Measurements from ENCODE around the gene CLN5.
A peak's percentile ranks its signal among the peaks of the same experiment; 100 is the strongest.
"Not testable (repeated sequence)": the region's sequence is repeated elsewhere in the genome, so short reads cannot be mapped to it uniquely, and the experiment has no call there.

The CLN5 gene

GRCh38 chr13:76993473-76993872 lies 1.6 kb downstream of the CLN5 start:
- Histone ChIP-seq H3K4me3 (ENCODE audit: insufficient read depth, low read depth, low read length, poor library complexity, severe bottlenecking) (no peak overlapping the region), H3K36me3 (ENCODE audit: control insufficient read depth, insufficient read depth, low read length) (no peaks in the 10 kb centered on the region), H3K27me3 (replicated peaks; ENCODE audit: control insufficient read depth, insufficient read depth, low read length, poor library complexity, severe bottlenecking) (no peaks in the 10 kb centered on the region), H3K27ac (ENCODE audit: insufficient read depth, low read length, poor library complexity, severe bottlenecking) (peak overlapping the region; percentile 96), H3K9me3 (ENCODE audit: control insufficient read depth, low read length) (no peaks in the 10 kb centered on the region), H3K4me1 (ENCODE audit: control insufficient read depth, insufficient read depth, low read length, poor library complexity, severe bottlenecking) (peaks cover 29% of the 10 kb centered on the region)
- no peak for DNase-seq

GRCh38 chr13:76994281-76994680 lies 2.4 kb downstream of the CLN5 start:
- Histone ChIP-seq H3K4me3 (ENCODE audit: insufficient read depth, low read depth, low read length, poor library complexity, severe bottlenecking) (no peak overlapping the region), H3K27me3 (replicated peaks; ENCODE audit: control insufficient read depth, insufficient read depth, low read length, poor library complexity, severe bottlenecking) (no peaks in the 10 kb centered on the region), H3K36me3 (ENCODE audit: control insufficient read depth, insufficient read depth, low read length) (peaks cover 3% of the 10 kb centered on the region), H3K4me1 (ENCODE audit: control insufficient read depth, insufficient read depth, low read length, poor library complexity, severe bottlenecking) (peaks cover 29% of the 10 kb centered on the region), H3K27ac (ENCODE audit: insufficient read depth, low read length, poor library complexity, severe bottlenecking) (no peak overlapping the region), H3K9me3 (ENCODE audit: control insufficient read depth, low read length) (no peaks in the 10 kb centered on the region)
- no peak for DNase-seq

GRCh38 chr13:77000475-77000874 lies 8.6 kb downstream of the CLN5 start:
- Histone ChIP-seq H3K4me3 (ENCODE audit: insufficient read depth, low read depth, low read length, poor library complexity, severe bottlenecking) (no peak overlapping the region), H3K36me3 (ENCODE audit: control insufficient read depth, insufficient read depth, low read length) (peaks cover 25% of the 10 kb centered on the region), H3K27ac (ENCODE audit: insufficient read depth, low read length, poor library complexity, severe bottlenecking) (peak overlapping the region; percentile 2)

GRCh38 chr13:77001540-77001939 lies 9.7 kb downstream of the CLN5 start:
- Histone ChIP-seq H3K27ac (ENCODE audit: insufficient read depth, low read length, poor library complexity, severe bottlenecking) (no peak overlapping the region), H3K4me3 (ENCODE audit: insufficient read depth, low read depth, low read length, poor library complexity, severe bottlenecking) (no peak overlapping the region), H3K36me3 (ENCODE audit: control insufficient read depth, insufficient read depth, low read length) (peaks cover 30% of the 10 kb centered on the region), H3K4me1 (ENCODE audit: control insufficient read depth, insufficient read depth, low read length, poor library complexity, severe bottlenecking) (peaks cover 3% of the 10 kb centered on the region), H3K27me3 (replicated peaks; ENCODE audit: control insufficient read depth, insufficient read depth, low read length, poor library complexity, severe bottlenecking) (no peaks in the 10 kb centered on the region), H3K9me3 (ENCODE audit: control insufficient read depth, low read length) (no peaks in the 10 kb centered on the region)
- no peak for DNase-seq

More at GRCh38 chr13:77000475-77000874, 8.6 kb downstream of the CLN5 start:
- no peak for DNase-seq
- H3K9me3 ChIP-seq (ENCODE audit: control insufficient read depth, low read length) = no peaks in the 10 kb centered on the region
- H3K4me1 ChIP-seq (ENCODE audit: control insufficient read depth, insufficient read depth, low read length, poor library complexity, severe bottlenecking) = no peaks in the 10 kb centered on the region
- no peaks in the 10 kb centered on the region for H3K27me3 ChIP-seq (replicated peaks; ENCODE audit: control insufficient read depth, insufficient read depth, low read length, poor library complexity, severe bottlenecking)

GRCh38 chr13:77001963-77002587 lies 10.2 kb downstream of the CLN5 start:
- Histone ChIP-seq H3K27ac (ENCODE audit: insufficient read depth, low read length, poor library complexity, severe bottlenecking) (peak overlapping the region; percentile 28), H3K9me3 (ENCODE audit: control insufficient read depth, low read length) (no peaks in the 10 kb centered on the region), H3K4me1 (ENCODE audit: control insufficient read depth, insufficient read depth, low read length, poor library complexity, severe bottlenecking) (peaks cover 3% of the 10 kb centered on the region), H3K4me3 (ENCODE audit: insufficient read depth, low read depth, low read length, poor library complexity, severe bottlenecking) (no peak overlapping the region), H3K36me3 (ENCODE audit: control insufficient read depth, insufficient read depth, low read length) (peaks cover 30% of the 10 kb centered on the region), H3K27me3 (replicated peaks; ENCODE audit: control insufficient read depth, insufficient read depth, low read length, poor library complexity, severe bottlenecking) (no peaks in the 10 kb centered on the region)
- DNase-seq = no peak

GRCh38 chr13:77002590-77003190 lies 10.8 kb downstream of the CLN5 start:
- H3K36me3 ChIP-seq (ENCODE audit: control insufficient read depth, insufficient read depth, low read length) = peaks cover 34% of the 10 kb centered on the region
- no peaks in the 10 kb centered on the region for H3K9me3 ChIP-seq (ENCODE audit: control insufficient read depth, low read length)
- H3K27ac ChIP-seq (ENCODE audit: insufficient read depth, low read length, poor library complexity, severe bottlenecking) = no peak overlapping the region
- no peak overlapping the region for H3K4me3 ChIP-seq (ENCODE audit: insufficient read depth, low read depth, low read length, poor library complexity, severe bottlenecking)
- no peaks in the 10 kb centered on the region for H3K27me3 ChIP-seq (replicated peaks; ENCODE audit: control insufficient read depth, insufficient read depth, low read length, poor library complexity, severe bottlenecking)
- peaks cover 3% of the 10 kb centered on the region for H3K4me1 ChIP-seq (ENCODE audit: control insufficient read depth, insufficient read depth, low read length, poor library complexity, severe bottlenecking)
- no peak for DNase-seq

- H3K36me3 ChIP-seq (ENCODE audit: control insufficient read depth, insufficient read depth, low read length) = peaks cover 64% of the 10 kb centered on the region
- not testable (repeated sequence) for H3K27ac ChIP-seq (ENCODE audit: insufficient read depth, low read length, poor library complexity, severe bottlenecking); H3K9me3 ChIP-seq (ENCODE audit: control insufficient read depth, low read length); H3K4me3 ChIP-seq (ENCODE audit: insufficient read depth, low read depth, low read length, poor library complexity, severe bottlenecking); DNase-seq; H3K27me3 ChIP-seq (replicated peaks; ENCODE audit: control insufficient read depth, insufficient read depth, low read length, poor library complexity, severe bottlenecking); H3K4me1 ChIP-seq (ENCODE audit: control insufficient read depth, insufficient read depth, low read length, poor library complexity, severe bottlenecking)
Measured at GRCh38 chr13:77008337-77008736, 16.5 kb downstream of the CLN5 start.

- no peak for DNase-seq
- peaks cover 3% of the 10 kb centered on the region for H3K4me1 ChIP-seq (ENCODE audit: control insufficient read depth, insufficient read depth, low read length, poor library complexity, severe bottlenecking)
- H3K36me3 ChIP-seq (ENCODE audit: control insufficient read depth, insufficient read depth, low read length) = peaks cover 71% of the 10 kb centered on the region
- H3K27me3 ChIP-seq (replicated peaks; ENCODE audit: control insufficient read depth, insufficient read depth, low read length, poor library complexity, severe bottlenecking) = no peaks in the 10 kb centered on the region
- no peak overlapping the region for H3K27ac ChIP-seq (ENCODE audit: insufficient read depth, low read length, poor library complexity, severe bottlenecking)
- H3K4me3 ChIP-seq (ENCODE audit: insufficient read depth, low read depth, low read length, poor library complexity, severe bottlenecking) = no peak overlapping the region
- no peaks in the 10 kb centered on the region for H3K9me3 ChIP-seq (ENCODE audit: control insufficient read depth, low read length)
Measured at GRCh38 chr13:77009011-77009410, 17.1 kb downstream of the CLN5 start.

- not testable (repeated sequence) for H3K4me1 ChIP-seq (ENCODE audit: control insufficient read depth, insufficient read depth, low read length, poor library complexity, severe bottlenecking); H3K27ac ChIP-seq (ENCODE audit: insufficient read depth, low read length, poor library complexity, severe bottlenecking); H3K9me3 ChIP-seq (ENCODE audit: control insufficient read depth, low read length); H3K4me3 ChIP-seq (ENCODE audit: insufficient read depth, low read depth, low read length, poor library complexity, severe bottlenecking); DNase-seq; H3K27me3 ChIP-seq (replicated peaks; ENCODE audit: control insufficient read depth, insufficient read depth, low read length, poor library complexity, severe bottlenecking)
- peaks cover 71% of the 10 kb centered on the region for H3K36me3 ChIP-seq (ENCODE audit: control insufficient read depth, insufficient read depth, low read length)
Measured at GRCh38 chr13:77009719-77010118, 17.8 kb downstream of the CLN5 start.

- Histone ChIP-seq H3K36me3 (ENCODE audit: control insufficient read depth, insufficient read depth, low read length) (peaks cover 85% of the 10 kb centered on the region), H3K27ac (ENCODE audit: insufficient read depth, low read length, poor library complexity, severe bottlenecking) (no peak overlapping the region), H3K4me1 (ENCODE audit: control insufficient read depth, insufficient read depth, low read length, poor library complexity, severe bottlenecking) (peaks cover 6% of the 10 kb centered on the region), H3K4me3 (ENCODE audit: insufficient read depth, low read depth, low read length, poor library complexity, severe bottlenecking) (no peak overlapping the region), H3K9me3 (ENCODE audit: control insufficient read depth, low read length) (no peaks in the 10 kb centered on the region), H3K27me3 (replicated peaks; ENCODE audit: control insufficient read depth, insufficient read depth, low read length, poor library complexity, severe bottlenecking) (no peaks in the 10 kb centered on the region)
- no peak for DNase-seq
Measured at GRCh38 chr13:77013853-77014542, 22.1 kb downstream of the CLN5 start.
